IMR-90 (cell line): ENCODE results near the gene TNK2. TPM values are rescaled to one million over a fixed set of nuclear protein-coding genes. Genes with fewer than 3 reads are reported as not detected.

Experiments
- ATAC-seq: fragments of 200-7000 bp; cut with Tn5 transposase; 2 replicates; pipeline ENCODE4 v1.9.1; 2020; ENCODE audit warnings: low read depth, mild to moderate bottlenecking, moderate library complexity
- BruUV-seq: library from RNA; stranded (reverse); fragments of 400-500 nt; replicated peaks from 2 replicates; lab custom pipeline; 2021; lab: Mats Ljungman, UMichigan
- CTCF ChIA-PET: fragments of 300-600 bp; formaldehyde crosslinking; extraction: SDS; loops from one replicate; lab custom pipeline; 2021; ENCODE audit warnings: antibody characterized with exemption; lab: Yijun Ruan, JAX
- POLR2A ChIA-PET: fragments of 300-600 bp; sonication (Branson Sonifier 250); formaldehyde crosslinking; loops from one replicate; lab custom pipeline; 2022; ENCODE audit warnings: antibody characterized with exemption; ENCODE audit not compliant: unreplicated experiment; lab: Charles Lee
- DNase-seq: peaks from one replicate; pipeline ENCODE4 v3.0.0; 2013
- H2AFZ ChIP-seq: replicated peaks from 2 replicates; pipeline ENCODE3; 2013; ENCODE audit warnings: low read length, mild to moderate bottlenecking; ENCODE audit not compliant: poor library complexity
- H2AK5ac ChIP-seq: 2 replicates; pipeline ENCODE4 v1.6.1; 2013; ENCODE audit warnings: low read depth, low read length, inconsistent platforms
- H2AK9ac ChIP-seq: replicated peaks from 2 replicates; pipeline ENCODE3; 2013; ENCODE audit warnings: mild to moderate bottlenecking, low read depth, low read length, moderate library complexity; ENCODE audit not compliant: poor library complexity
- H2BK120ac ChIP-seq: 2 replicates; pipeline ENCODE4 v1.6.1; 2013; ENCODE audit warnings: low read depth, low read length, inconsistent platforms
- H2BK15ac ChIP-seq: 3 replicates; pipeline ENCODE4 v1.6.1; 2013; ENCODE audit warnings: low read depth, low read length, inconsistent platforms
- H2BK20ac ChIP-seq: 2 replicates; pipeline ENCODE4 v1.6.1; 2013; ENCODE audit warnings: low read depth, mild to moderate bottlenecking, inconsistent platforms, low read length, moderate library complexity
- H2BK5ac ChIP-seq: 2 replicates; pipeline ENCODE4 v1.6.1; 2013; ENCODE audit warnings: mild to moderate bottlenecking, low read depth, low read length, inconsistent platforms; ENCODE audit not compliant: poor library complexity, severe bottlenecking
- H3K14ac ChIP-seq: replicated peaks from 2 replicates; pipeline ENCODE4 v1.6.1; 2013; ENCODE audit warnings: low read depth, low read length, inconsistent platforms
- H3K18ac ChIP-seq: 2 replicates; pipeline ENCODE4 v1.6.1; 2013; ENCODE audit warnings: low read depth, low read length, control low read depth
- H3K23ac ChIP-seq: 2 replicates; pipeline ENCODE4 v1.6.1; 2013; ENCODE audit warnings: low read depth, low read length, inconsistent platforms
- H3K27ac ChIP-seq: 2 replicates; pipeline ENCODE4 v1.5.1; 2013; ENCODE audit warnings: mild to moderate bottlenecking, control low read depth, low read length; ENCODE audit not compliant: insufficient read depth
- H3K27me3 ChIP-seq: 2 replicates; pipeline ENCODE4 v1.6.1; 2013; ENCODE audit warnings: low read length; ENCODE audit not compliant: control insufficient read depth, insufficient read depth
- H3K36me3 ChIP-seq: 2 replicates; pipeline ENCODE4 v1.6.1; 2013; ENCODE audit warnings: low read length, mixed read lengths; ENCODE audit not compliant: control insufficient read depth, insufficient read depth
- H3K4ac ChIP-seq: 2 replicates; pipeline ENCODE4 v1.6.1; 2013; ENCODE audit warnings: low read depth, low read length, inconsistent platforms
- H3K4me1 ChIP-seq: 2 replicates; pipeline ENCODE4 v1.6.1; 2013; ENCODE audit warnings: low read length, mixed read lengths; ENCODE audit not compliant: control insufficient read depth, insufficient read depth
- H3K4me2 ChIP-seq: 2 replicates; pipeline ENCODE4 v1.6.1; 2013; ENCODE audit warnings: low read depth, mild to moderate bottlenecking, control low read depth, low read length, moderate library complexity
- H3K4me3 ChIP-seq: 2 replicates; pipeline ENCODE4 v1.5.1; 2013; ENCODE audit warnings: low read depth, mild to moderate bottlenecking, control low read depth, low read length, moderate library complexity; ENCODE audit not compliant: insufficient read depth
- H3K56ac ChIP-seq: 2 replicates; pipeline ENCODE4 v1.6.1; 2013; ENCODE audit warnings: low read length, inconsistent platforms; ENCODE audit not compliant: insufficient read depth; ENCODE audit errors: extremely low read depth
- H3K79me1 ChIP-seq, 2 experiments: 2 replicates each; pipeline ENCODE4 v1.6.1; 2013; ENCODE audit warnings: low read length in 2 of 2, inconsistent platforms in 1 of 2, low read depth in 1 of 2
- H3K9ac ChIP-seq: 2 replicates; pipeline ENCODE4 v1.6.1; 2013; ENCODE audit warnings: low read depth, low read length, control low read depth
- H3K9me1 ChIP-seq: 2 replicates; pipeline ENCODE4 v1.6.1; 2013; ENCODE audit warnings: low read length, inconsistent platforms; ENCODE audit not compliant: insufficient read depth
- H3K9me3 ChIP-seq: 2 replicates; pipeline ENCODE4 v1.6.1; 2013; ENCODE audit warnings: low read length; ENCODE audit not compliant: control insufficient read depth, insufficient read depth
- H4K20me1 ChIP-seq: 2 replicates; pipeline ENCODE4 v1.6.1; 2013; ENCODE audit warnings: low read length, inconsistent platforms; ENCODE audit not compliant: insufficient read depth
- H4K5ac ChIP-seq: 2 replicates; pipeline ENCODE4 v1.6.1; 2013; ENCODE audit warnings: mild to moderate bottlenecking, low read depth, low read length, control low read depth
- H4K8ac ChIP-seq, 2 experiments: 2 replicates each; pipeline ENCODE4 v1.6.1; 2013; ENCODE audit warnings: low read depth in 2 of 2, low read length in 2 of 2, control low read depth in 1 of 2, inconsistent platforms in 1 of 2
- H4K91ac ChIP-seq: 2 replicates; pipeline ENCODE4 v1.6.1; 2013; ENCODE audit warnings: low read depth, low read length, inconsistent platforms; ENCODE audit not compliant: insufficient read depth
- BHLHE40 ChIP-seq: fragments of 150-350 bp; IDR thresholded peaks from 2 replicates; pipeline ENCODE4 v1.6.1; 2016; ENCODE audit warnings: mild to moderate bottlenecking, low read depth, low read length
- CEBPB ChIP-seq: IDR thresholded peaks from 2 replicates; pipeline ENCODE4 v1.6.1; 2012; ENCODE audit warnings: low read depth, low read length, improper control_type of control experiment
- CHD1 ChIP-seq: IDR thresholded peaks from 2 replicates; pipeline ENCODE4 v1.6.1; 2012; ENCODE audit warnings: low read depth, low read length, improper control_type of control experiment
- CTCF ChIP-seq: conservative IDR thresholded peaks from 2 replicates; pipeline ENCODE4 v1.5.1; 2012; ENCODE audit warnings: mild to moderate bottlenecking, low read depth, low read length, improper control_type of control experiment
- FOS ChIP-seq: fragments of 150-350 bp; IDR thresholded peaks from 2 replicates; pipeline ENCODE4 v1.6.1; 2016; ENCODE audit warnings: low read depth, low read length
- MAFK ChIP-seq: IDR thresholded peaks from 2 replicates; pipeline ENCODE4 v1.6.1; 2012; ENCODE audit warnings: low read depth, low read length, improper control_type of control experiment
- MAZ ChIP-seq: IDR thresholded peaks from 2 replicates; pipeline ENCODE4 v1.6.1; 2012; ENCODE audit warnings: low read depth, mild to moderate bottlenecking, low read length, improper control_type of control experiment, moderate library complexity, borderline replicate concordance
- MXI1 ChIP-seq: IDR thresholded peaks from 2 replicates; pipeline ENCODE4 v1.6.1; 2012; ENCODE audit warnings: low read depth, mild to moderate bottlenecking, low read length, moderate library complexity, borderline replicate concordance
- NFE2L2 ChIP-seq: fragments of 150-350 bp; IDR thresholded peaks from 2 replicates; pipeline ENCODE4 v1.6.1; 2016; ENCODE audit warnings: low read depth, mild to moderate bottlenecking, low read length
- POLR2A ChIP-seq: IDR thresholded peaks from 2 replicates; pipeline ENCODE4 v1.6.1; 2012; ENCODE audit warnings: mild to moderate bottlenecking, low read depth, low read length
- RAD21 ChIP-seq: IDR thresholded peaks from 2 replicates; pipeline ENCODE4 v1.6.1; 2012; ENCODE audit warnings: low read length, improper control_type of control experiment
- RCOR1 ChIP-seq: IDR thresholded peaks from 2 replicates; pipeline ENCODE4 v1.6.1; 2012; ENCODE audit warnings: mild to moderate bottlenecking, low read length, improper control_type of control experiment; ENCODE audit not compliant: insufficient replicate concordance
- RFX5 ChIP-seq: IDR thresholded peaks from 2 replicates; pipeline ENCODE4 v1.8.0; 2012; ENCODE audit warnings: low read depth, mild to moderate bottlenecking, low read length, moderate library complexity
- SMC3 ChIP-seq: fragments of 150-350 bp; IDR thresholded peaks from 2 replicates; pipeline ENCODE4 v1.6.1; 2016; ENCODE audit warnings: low read depth, mild to moderate bottlenecking, antibody characterized with exemption, low read length, moderate library complexity
- WGBS, 2 experiments: methylation state at CpG; one replicate each; pipeline versions ENCODE4 v1.1.5 to v1.1.7; 2013; ENCODE audit warnings: missing lambda C conversion rate in 2 of 2; ENCODE audit not compliant: insufficient read length in 1 of 2; ENCODE audit errors: extremely low coverage in 2 of 2; 5-methylcytosine and 5-hydroxymethylcytosine counted together
- dilution Hi-C: fragments of 300-500 bp; cut with HindIII; formaldehyde crosslinking; loops from one replicate; pipeline ENCODE4 v1.14.3; 2018; ENCODE audit warnings: low sequenced_read_pairs; ENCODE audit not compliant: unreplicated experiment
- in situ Hi-C: fragments of 300-500 bp; cut with MboI; formaldehyde crosslinking; loops from 3 replicates; pipeline ENCODE4 v1.14.3; 2019; ENCODE audit warnings: low sequenced_read_pairs, inconsistent platforms, mixed read lengths
- intact Hi-C: fragments of 100-400 bp; cut with micrococcal nuclease; formaldehyde crosslinking; loops from 2 replicates; pipeline ENCODE4 v1.10.0; 2022
- polyA plus RNA-seq, 3 experiments: library from polyadenylated mRNA; depleted of rRNA; stranded (reverse); fragments of >200 nt; gene quantifications; 2 replicates each; pipeline ENCODE4 v1.2.3, GENCODE V29; 2012; ENCODE audit warnings: low replicate concordance in 1 of 3
- total RNA-seq: library from RNA; depleted of rRNA; stranded (reverse); fragments of >200 nt; gene quantifications from 2 replicates; pipeline ENCODE4 v1.2.3, GENCODE V29; 2012
- TF ChIP-seq, protein P1 (sequence below): fragments of 150-350 bp; IDR thresholded peaks from 2 replicates; pipeline ENCODE4 v1.6.1; 2017; ENCODE audit warnings: mild to moderate bottlenecking, antibody characterized with exemption, low read length, low read depth
- TF ChIP-seq, protein P2 (sequence below): fragments of 150-350 bp; IDR thresholded peaks from 2 replicates; pipeline ENCODE4 v1.6.1; 2016; ENCODE audit warnings: low read depth, mild to moderate bottlenecking, low read length, moderate library complexity, borderline replicate concordance

Gene TNK2
- total and polyA plus RNA-seq, 2 of the 4 experiments (the other 2 are of a cell fraction) = 2.2 to 13.8 TPM

GRCh38 chr3:195829897-195830254 is 78.5 kb downstream of the TNK2 start:
- no peak overlapping the region for H2AFZ ChIP-seq
- no peaks in the 10 kb centered on the region for H3K9me3 ChIP-seq
- no TSS peak for BruUV-seq
- no peak overlapping the region for H3K14ac ChIP-seq
- peaks cover 28% of the 10 kb centered on the region for H3K27me3 ChIP-seq
- intact Hi-C loops (no loop called here), dilution Hi-C loops (no loop called here), in situ Hi-C loops (no loop called here)
- H3K18ac ChIP-seq = no peak overlapping the region
- no peaks in the 10 kb centered on the region for H3K79me1 ChIP-seq
- no peak overlapping the region for H3K56ac ChIP-seq
- H3K23ac ChIP-seq = no peak overlapping the region
- no peak overlapping the region for H4K91ac ChIP-seq
- no peak overlapping the region for H3K4me2 ChIP-seq
- H2AK9ac ChIP-seq = no peak overlapping the region
- no peaks in the 10 kb centered on the region for H3K9me1 ChIP-seq
- 75% methylated on average over 7 of the region's 16 CpGs; no CpG with 5 or more reads in 1 of the 2 experiments for WGBS, 2 experiments
- H2AK5ac ChIP-seq = no peak overlapping the region
- no peaks in the 10 kb centered on the region for H3K36me3 ChIP-seq
- no peak overlapping the region for H2BK20ac ChIP-seq
- H3K4me3 ChIP-seq = no peak overlapping the region
- H2BK5ac ChIP-seq = no peak overlapping the region
- ChIA-PET CTCF (no interaction called here), POLR2A (no interaction called here)
- no peak overlapping the region for H4K8ac ChIP-seq
- no peak overlapping the region for H4K5ac ChIP-seq
- no peak overlapping the region for H3K9ac ChIP-seq
- no peaks in the 10 kb centered on the region for H4K20me1 ChIP-seq
- H3K4me1 ChIP-seq = no peaks in the 10 kb centered on the region
- H3K4ac ChIP-seq = no peak overlapping the region
- DNase-seq (no peak), ATAC-seq (no peak)
- no peak overlapping the region for H3K27ac ChIP-seq
- no peak overlapping the region for H2BK15ac ChIP-seq
- H2BK120ac ChIP-seq = no peak overlapping the region
- no peak for TF ChIP-seq BHLHE40
- no peak for TF ChIP-seq RAD21
- TF ChIP-seq NFE2L2 = no peak
- TF ChIP-seq, protein P1, sequence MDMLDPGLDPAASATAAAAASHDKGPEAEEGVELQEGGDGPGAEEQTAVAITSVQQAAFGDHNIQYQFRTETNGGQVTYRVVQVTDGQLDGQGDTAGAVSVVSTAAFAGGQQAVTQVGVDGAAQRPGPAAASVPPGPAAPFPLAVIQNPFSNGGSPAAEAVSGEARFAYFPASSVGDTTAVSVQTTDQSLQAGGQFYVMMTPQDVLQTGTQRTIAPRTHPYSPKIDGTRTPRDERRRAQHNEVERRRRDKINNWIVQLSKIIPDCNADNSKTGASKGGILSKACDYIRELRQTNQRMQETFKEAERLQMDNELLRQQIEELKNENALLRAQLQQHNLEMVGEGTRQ = no peak
- no peak for TF ChIP-seq MAZ
- TF ChIP-seq MAFK = no peak
- no peak for TF ChIP-seq RFX5
- no peak for TF ChIP-seq FOS
- TF ChIP-seq CTCF = no peak
- no peak for TF ChIP-seq RCOR1
- TF ChIP-seq, protein P2, sequence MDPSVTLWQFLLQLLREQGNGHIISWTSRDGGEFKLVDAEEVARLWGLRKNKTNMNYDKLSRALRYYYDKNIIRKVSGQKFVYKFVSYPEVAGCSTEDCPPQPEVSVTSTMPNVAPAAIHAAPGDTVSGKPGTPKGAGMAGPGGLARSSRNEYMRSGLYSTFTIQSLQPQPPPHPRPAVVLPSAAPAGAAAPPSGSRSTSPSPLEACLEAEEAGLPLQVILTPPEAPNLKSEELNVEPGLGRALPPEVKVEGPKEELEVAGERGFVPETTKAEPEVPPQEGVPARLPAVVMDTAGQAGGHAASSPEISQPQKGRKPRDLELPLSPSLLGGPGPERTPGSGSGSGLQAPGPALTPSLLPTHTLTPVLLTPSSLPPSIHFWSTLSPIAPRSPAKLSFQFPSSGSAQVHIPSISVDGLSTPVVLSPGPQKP = no peak
- no peak for TF ChIP-seq CHD1
- TF ChIP-seq CEBPB = no peak
- TF ChIP-seq SMC3 = no peak
- no peak for TF ChIP-seq POLR2A
- no peak for TF ChIP-seq MXI1
